Cardiac fibroblast (primary cell): Measurements from ENCODE around the gene MAP7D2.

Experiments used
- DNase-seq, 2 donors: peaks; one replicate each; pipeline versions ENCODE4 v3.0.0 to v3.0.0-alpha.2; 2010; ENCODE audit warnings: low read depth in 2 of 2
- H3K4me3 ChIP-seq, 2 donors: replicated peaks in 1 of 2; 1 replicate in 1 of 2; 2 replicates in 1 of 2; pipeline ENCODE4 v1.5.1; 2011; ENCODE audit warnings: low read depth in 2 of 2, low read length in 2 of 2, mild to moderate bottlenecking in 2 of 2, moderate library complexity in 1 of 2
- CTCF ChIP-seq: IDR thresholded peaks from one replicate; pipeline ENCODE4 v1.5.1; 2011; ENCODE audit warnings: low read depth, mild to moderate bottlenecking, low read length, inconsistent platforms

MAP7D2 gene

DNA sequence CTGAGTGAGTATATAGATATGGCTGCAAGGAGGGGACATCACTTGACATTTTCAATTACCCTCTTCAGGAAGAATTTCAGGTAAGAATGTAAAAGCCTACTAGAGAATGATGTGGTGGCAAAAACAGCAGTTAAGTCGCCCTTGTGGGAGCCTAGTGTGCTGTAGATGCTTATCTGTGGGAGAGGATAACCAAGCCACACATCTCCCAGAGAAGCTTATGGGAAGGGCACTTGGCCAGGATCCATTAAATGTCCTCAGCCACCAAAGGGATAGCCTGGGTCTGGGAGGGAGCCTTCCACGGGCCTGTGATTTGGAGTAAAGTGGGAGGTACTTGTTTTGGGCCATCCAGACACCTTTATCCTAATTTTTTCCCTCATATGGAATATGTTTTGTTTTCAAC, 84.5 kb downstream of the MAP7D2 start:
- DNase-seq, result no peak
- H3K4me3 ChIP-seq, result no peak overlapping the region
- TF ChIP-seq CTCF, result no peak

- DNase-seq, result no peak
- H3K4me3 ChIP-seq, result no peak overlapping the region
- no peak for TF ChIP-seq CTCF
These were observed 87.0 kb downstream of the MAP7D2 start for GRCh38 chrX:20029728-20030127.

DNA sequence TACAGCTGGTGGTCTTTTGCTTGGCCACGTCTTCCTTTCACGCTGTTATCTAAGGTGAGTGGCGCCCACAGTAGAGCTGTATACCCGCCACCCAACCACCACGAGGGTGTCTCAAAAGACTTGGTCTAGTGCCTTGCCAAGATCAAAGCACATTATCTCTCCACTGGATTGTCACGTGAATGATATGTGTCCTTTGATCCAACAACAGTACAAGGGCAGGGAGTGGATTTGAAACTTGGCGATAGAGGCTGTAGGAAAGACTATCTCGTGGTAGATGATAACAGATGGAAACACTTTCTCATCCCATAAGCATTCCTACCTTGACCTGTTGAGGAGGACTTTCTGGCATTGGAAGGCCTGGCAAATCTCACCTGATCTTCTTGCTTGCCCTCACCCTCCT, 88.1 kb downstream of the MAP7D2 start:
- H3K4me3 ChIP-seq, result no peak overlapping the region
- DNase-seq, result no peak
- no peak for TF ChIP-seq CTCF

DNA sequence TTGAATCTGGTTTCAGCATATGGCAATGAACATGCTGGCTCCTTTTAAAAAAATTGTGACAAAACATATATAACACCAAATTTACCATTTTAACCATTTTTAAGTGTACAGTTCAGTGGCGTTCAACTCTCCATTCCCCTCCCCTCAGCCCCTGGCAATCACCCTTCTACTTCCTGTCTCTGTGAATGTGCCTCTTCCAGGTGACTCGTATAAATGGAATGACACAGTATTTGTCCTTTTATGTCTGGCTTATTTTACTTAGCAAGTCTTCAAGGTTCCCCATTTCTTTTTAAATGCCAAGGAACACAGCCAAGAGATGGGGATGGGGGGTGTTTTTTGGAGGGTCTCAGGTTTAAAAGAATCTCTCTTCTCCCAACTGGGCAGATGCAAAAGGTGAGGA, 90.4 kb downstream of the MAP7D2 start:
- DNase-seq, result peak; percentile 15 to 22

GRCh38 chrX:20019672-20020365, 96.9 kb downstream of the MAP7D2 start:
- no peak for TF ChIP-seq CTCF
- no peak overlapping the region for H3K4me3 ChIP-seq
- no peak for DNase-seq

More for the DNA sequence above, 90.4 kb downstream of the MAP7D2 start:
- TF ChIP-seq CTCF, result no peak
- no peak overlapping the region for H3K4me3 ChIP-seq

DNA sequence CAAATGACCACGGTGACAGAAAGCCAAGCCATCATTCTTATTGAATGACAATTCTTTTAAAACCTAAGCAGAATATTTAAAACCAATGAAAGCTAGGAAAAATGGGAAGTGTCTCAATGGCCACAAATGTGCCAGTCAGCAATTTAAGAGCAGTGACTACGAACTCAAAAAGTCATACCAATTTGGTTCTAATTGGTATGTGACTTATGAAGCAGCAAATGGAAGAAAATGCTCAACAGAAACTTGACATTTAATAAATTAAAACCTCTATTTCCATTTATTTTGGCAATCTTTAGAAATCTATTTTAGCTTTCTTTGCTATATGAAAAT, 100.1 kb downstream of the MAP7D2 start:
- no peak for TF ChIP-seq CTCF
- no peak for DNase-seq
- no peak overlapping the region for H3K4me3 ChIP-seq

DNA sequence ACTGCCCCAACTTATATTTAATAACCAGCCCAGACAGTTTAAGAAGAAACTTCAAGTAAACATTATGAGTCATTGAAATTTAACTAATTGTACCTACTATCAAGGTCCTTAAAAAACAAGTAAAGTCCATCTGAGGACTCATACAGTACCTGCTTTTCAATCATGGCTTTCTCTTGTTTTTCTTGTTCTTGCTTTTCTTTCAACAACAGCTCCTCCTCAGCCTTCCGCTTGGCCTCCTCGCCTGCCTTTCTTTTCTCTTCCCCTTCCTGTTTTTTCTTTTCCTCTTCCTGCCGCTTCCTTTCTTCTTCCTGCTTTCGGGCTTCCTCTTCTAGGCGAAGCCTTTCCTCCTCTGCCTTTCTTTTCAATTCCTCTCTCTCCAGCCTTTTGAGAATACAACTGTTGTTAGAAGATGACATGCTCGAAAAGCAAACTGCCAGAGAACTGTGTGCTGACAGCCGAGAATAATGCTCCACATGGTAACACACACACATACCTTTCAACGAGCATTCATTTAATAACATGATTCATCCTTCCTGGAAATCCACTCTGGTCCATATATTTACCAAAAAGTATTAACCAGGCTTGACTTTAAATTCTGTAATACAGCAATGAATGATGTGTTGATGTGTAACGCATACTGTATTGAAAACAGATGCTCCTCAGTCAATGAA, 100.6 kb downstream of the MAP7D2 start:
- H3K4me3 ChIP-seq, result no peak overlapping the region
- DNase-seq, result peak in 1 of 2 donors; percentile 1
- TF ChIP-seq CTCF, result no peak
